Motor neuron (in vitro differentiated cells): Measurements from ENCODE around the gene SLC7A1. TPM values are rescaled to one million over a fixed set of nuclear protein-coding genes. Genes with fewer than 3 reads are reported as not detected.

Source experiments
- ATAC-seq, 8 experiments: fragments of 200-7000 bp; cut with Tn5 transposase; replicated peaks in 6 of 8; 2 replicates each; pipeline ENCODE4 v1.8.0; 2021; ENCODE audit warnings: mild to moderate bottlenecking in 8 of 8, moderate library complexity in 8 of 8
- H3K27ac ChIP-seq, 2 donors: fragments of 250-450 bp; sonication (Bioruptor Pico); 2 replicates each; pipeline ENCODE4 v1.9.0; 2021; ENCODE audit warnings: antibody characterized with exemption in 2 of 2, mild to moderate bottlenecking in 2 of 2, moderate library complexity in 1 of 2
- H3K4me1 ChIP-seq, 2 donors: fragments of 250-450 bp; sonication (Bioruptor Pico); replicated peaks in 1 of 2; 2 replicates each; pipeline ENCODE4 v1.6.1; 2021; ENCODE audit warnings: antibody characterized with exemption in 2 of 2, mild to moderate bottlenecking in 2 of 2, moderate library complexity in 1 of 2
- H3K4me3 ChIP-seq, 5 donors: fragments of 250-450 bp; sonication (Bioruptor Pico); 2 replicates each; pipeline ENCODE4 v1.9.0; 2021; ENCODE audit warnings: antibody characterized with exemption in 5 of 5, mild to moderate bottlenecking in 5 of 5, moderate library complexity in 4 of 5
- WGBS, 10 experiments: fragments of 450-650 bp; shearing (Covaris generic); methylation state at CpG; one replicate each; pipeline ENCODE4 v1.0.0; 2022; 5-methylcytosine and 5-hydroxymethylcytosine counted together
- in situ Hi-C, 9 experiments: fragments of 400-800 bp; cut with MboI; loops; one replicate each; pipeline ENCODE4 v1.15.0; 2021; ENCODE audit warnings: low sequenced_read_pairs in 9 of 9, low pct_unique_long_range_greater_than_20kb in 2 of 9; ENCODE audit not compliant: unreplicated experiment in 9 of 9
- total RNA-seq, 8 experiments: library from RNA; unstranded; fragments of 300-600 nt; gene quantifications; 2 replicates each; pipeline versions ENCODE4 v1.2.3 to v1.2.4, GENCODE V29; 2022

The SLC7A1 gene
- total RNA-seq, 8 experiments from 2014 or later = 9.6 to 40.5 (median 23.5) TPM

DNA sequence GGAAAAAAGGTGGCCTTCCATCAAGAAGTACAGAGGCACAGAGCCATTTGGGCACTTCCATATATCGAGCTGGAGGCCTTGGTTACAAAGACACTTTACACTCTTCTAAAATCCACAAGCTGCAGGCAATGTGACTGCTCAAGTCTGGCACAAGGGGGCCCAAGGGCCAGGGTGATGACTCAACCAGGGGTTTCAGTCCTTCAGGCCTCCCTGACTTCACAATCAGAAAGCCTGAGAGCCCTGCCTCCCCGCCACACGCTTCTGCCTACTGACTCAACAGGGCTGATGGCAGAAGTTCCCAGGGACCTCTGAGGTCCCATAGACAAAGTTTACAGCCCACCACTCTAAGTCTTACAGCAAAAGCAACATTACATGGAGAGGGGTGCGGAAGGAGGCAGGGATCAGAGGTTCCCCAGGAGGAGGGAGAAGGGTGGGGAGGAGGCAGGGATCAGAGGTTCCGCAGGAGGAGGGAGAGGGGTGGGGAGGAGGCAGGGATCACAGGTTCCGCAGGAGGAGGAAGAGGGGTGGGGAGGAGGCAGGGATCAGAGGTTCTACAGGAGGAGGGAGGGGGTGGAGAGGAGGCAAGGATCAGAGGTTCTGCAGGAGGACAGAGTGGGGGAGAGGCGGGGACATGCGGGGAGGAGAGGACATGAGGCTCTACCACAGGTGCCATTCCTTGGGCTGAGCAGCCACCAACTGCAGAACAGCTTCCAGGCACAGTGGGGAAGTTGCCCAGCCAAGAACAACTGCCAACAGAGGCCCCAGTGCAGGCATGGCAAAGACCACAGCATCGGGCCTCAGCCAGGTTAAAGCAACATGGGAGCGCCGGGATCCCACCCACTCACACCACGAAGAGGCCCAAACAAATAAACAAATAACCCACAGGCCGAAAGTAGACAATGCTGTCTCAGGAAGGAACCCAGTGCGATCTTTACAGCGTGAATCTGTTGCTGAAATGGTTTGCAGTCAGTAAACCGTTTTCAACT is 52.0 kb downstream of the SLC7A1 start:
- 84 to 100% (median 100%) methylated on average over 1 to 11 of the region's 16 CpGs; no CpG with 5 or more reads in 1 of the 10 experiments for WGBS, 10 experiments
- Histone ChIP-seq H3K27ac (no peak overlapping the region), H3K4me1 (no peaks in the 10 kb centered on the region), H3K4me3 (no peak overlapping the region)
- in situ Hi-C loops = no loop called here
- ATAC-seq = peak in 5 of 8 experiments; percentile 18 to 41 (median 36)

DNA sequence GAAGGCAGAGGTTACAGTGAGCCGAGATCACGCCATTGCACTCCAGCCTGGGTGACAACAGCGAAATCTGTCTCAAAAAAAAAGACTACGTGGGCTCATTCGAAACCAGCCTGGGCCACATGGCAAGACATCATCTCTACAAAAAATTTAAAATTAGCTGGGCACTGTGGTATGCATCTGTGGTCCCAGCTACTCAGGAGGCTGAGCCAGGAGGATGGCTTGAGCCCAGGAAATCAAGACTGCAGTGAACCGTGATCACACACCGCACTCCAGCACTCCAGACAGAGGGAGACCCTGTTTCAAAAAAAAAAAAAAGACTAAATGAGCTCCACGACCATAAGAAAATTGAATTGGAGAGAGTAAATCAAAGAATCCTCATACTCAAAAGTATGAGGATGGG is 53.1 kb downstream of the SLC7A1 start:
- ATAC-seq = no peak
- 86 to 100% (median 97%) methylated on average over 1 to 8 of the region's 8 CpGs for WGBS, 10 experiments
- Histone ChIP-seq H3K4me3 (no peak overlapping the region), H3K4me1 (no peaks in the 10 kb centered on the region), H3K27ac (no peak overlapping the region)
- in situ Hi-C loops = no loop called here

DNA sequence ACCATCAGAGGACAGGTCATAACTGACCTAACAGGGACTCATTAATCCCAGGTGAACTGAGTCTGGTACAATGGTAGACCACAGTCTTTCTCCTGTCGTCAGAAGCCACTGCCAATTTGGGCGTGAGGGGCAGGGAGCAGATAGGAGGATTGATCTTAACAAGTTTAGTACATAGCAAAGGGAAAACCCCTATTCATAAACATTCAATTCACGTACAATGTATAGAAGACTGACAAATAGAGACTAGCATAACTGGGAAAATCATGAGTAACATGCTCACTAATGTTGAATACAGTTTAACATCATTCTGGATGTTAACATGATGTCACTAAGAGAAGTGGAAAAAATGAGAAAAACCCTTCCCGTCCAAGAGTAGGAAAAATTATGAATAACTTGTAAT is 54.1 kb downstream of the SLC7A1 start:
- in situ Hi-C loops = no loop called here
- no peak overlapping the region for H3K27ac ChIP-seq
- H3K4me1 ChIP-seq = no peaks in the 10 kb centered on the region
- H3K4me3 ChIP-seq = no peak overlapping the region
- 84 to 100% (median 96%) methylated on average over 2 to 4 of the region's 4 CpGs for WGBS, 10 experiments
- no peak for ATAC-seq

DNA sequence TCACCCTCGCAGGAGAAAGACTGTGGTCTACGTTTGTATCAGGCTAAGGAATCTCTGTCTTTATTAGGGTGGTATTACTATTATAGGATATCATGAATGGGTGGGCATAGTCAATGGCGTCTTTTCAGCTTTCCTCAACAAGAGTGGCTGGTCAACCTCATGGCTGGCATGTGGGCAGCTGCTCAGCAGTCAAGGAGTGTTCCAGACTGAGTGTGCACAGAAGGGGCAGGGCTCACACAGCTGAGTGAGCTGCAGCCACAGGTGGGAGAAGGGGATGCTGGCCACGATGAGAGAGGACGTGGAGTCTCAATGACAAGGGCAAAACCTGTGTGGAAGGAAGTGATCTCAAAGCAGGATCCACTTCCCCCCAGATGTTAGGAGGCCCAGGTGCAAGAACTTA is 54.7 kb downstream of the SLC7A1 start:
- Histone ChIP-seq H3K4me3 (no peak overlapping the region), H3K27ac (no peak overlapping the region), H3K4me1 (no peaks in the 10 kb centered on the region)
- in situ Hi-C loops = no loop called here
- 17 to 100% (median 93%) methylated on average over 1 to 3 of the region's 5 CpGs; no CpG with 5 or more reads in 3 of the 10 experiments for WGBS, 10 experiments
- ATAC-seq = no peak

DNA sequence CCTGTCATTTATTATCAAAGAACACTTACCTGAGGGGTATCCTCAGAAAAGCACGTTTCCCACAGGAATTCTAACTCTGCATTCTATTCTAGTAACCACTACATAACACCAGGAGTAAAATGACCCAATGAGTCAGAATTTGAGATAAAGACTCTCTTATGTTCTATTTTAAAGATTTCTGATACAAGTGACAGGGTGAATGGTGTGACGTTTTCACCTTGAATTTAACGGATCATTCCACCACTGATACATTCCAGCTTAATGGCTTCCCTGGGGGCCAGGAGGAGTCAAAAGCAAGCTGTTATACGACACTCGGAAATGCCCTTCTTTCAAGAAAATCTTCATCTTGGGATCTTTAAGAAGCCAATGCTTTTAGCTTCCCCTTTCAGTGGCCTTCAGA is 55.2 kb downstream of the SLC7A1 start:
- ATAC-seq = no peak
- H3K4me1 ChIP-seq = no peaks in the 10 kb centered on the region
- 51 to 100% (median 89%) methylated on average over 1 to 5 of the region's 5 CpGs; no CpG with 5 or more reads in 3 of the 10 experiments for WGBS, 10 experiments
- in situ Hi-C loops = no loop called here
- no peak overlapping the region for H3K27ac ChIP-seq
- no peak overlapping the region for H3K4me3 ChIP-seq

DNA sequence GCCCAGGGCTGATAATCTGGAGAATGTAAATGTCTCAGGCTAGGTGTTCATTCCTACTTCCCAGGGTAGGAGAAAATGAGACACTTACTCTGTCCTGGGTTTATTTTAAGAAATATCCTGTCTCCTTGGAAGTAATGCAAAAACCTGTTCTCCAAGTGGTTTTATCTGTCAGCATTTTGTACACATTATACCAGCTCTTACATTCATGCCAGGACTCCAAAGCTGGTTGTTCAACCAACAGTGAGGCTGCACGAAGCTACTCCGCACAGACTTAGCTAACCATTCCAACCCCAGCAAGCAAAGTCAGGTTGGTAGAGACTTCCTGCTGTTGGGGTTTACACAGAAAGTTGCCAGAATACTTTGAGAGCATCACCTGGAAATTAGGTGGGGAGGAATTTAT is 55.6 kb downstream of the SLC7A1 start:
- 83 to 100% (median 97%) methylated on average over 1 to 2 of the region's 2 CpGs; no CpG with 5 or more reads in 6 of the 10 experiments for WGBS, 10 experiments
- in situ Hi-C loops = no loop called here
- no peak overlapping the region for H3K4me3 ChIP-seq
- no peaks in the 10 kb centered on the region for H3K4me1 ChIP-seq
- no peak overlapping the region for H3K27ac ChIP-seq
- no peak for ATAC-seq

DNA sequence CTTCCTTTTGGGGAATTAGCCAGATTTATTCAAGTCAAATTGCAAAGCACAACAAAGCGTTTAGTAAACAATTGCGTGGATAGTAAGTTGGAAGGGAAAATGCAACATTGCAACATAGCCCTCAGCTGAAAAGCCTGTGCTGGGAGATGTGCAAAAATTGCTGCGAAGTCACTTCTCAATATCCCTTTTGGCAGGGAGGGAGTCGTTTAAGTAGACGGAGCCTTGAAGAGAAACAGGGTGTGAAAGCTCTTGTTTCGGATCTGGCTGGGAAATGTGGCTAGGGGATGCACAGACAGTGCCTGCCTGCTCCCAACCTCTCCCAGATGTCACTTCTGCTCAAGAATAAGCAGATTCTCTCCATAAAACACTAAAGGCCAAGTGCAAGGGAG is 56.8 kb downstream of the SLC7A1 start:
- ATAC-seq = peak in 1 of 8 experiments; percentile 32
- no peaks in the 10 kb centered on the region for H3K4me1 ChIP-seq
- WGBS, 10 experiments = 9 to 100% (median 77%) methylated on average over 1 to 6 of the region's 6 CpGs; no CpG with 5 or more reads in 2 of the 10 experiments
- no peak overlapping the region for H3K27ac ChIP-seq
- in situ Hi-C loops = no loop called here
- no peak overlapping the region for H3K4me3 ChIP-seq

DNA sequence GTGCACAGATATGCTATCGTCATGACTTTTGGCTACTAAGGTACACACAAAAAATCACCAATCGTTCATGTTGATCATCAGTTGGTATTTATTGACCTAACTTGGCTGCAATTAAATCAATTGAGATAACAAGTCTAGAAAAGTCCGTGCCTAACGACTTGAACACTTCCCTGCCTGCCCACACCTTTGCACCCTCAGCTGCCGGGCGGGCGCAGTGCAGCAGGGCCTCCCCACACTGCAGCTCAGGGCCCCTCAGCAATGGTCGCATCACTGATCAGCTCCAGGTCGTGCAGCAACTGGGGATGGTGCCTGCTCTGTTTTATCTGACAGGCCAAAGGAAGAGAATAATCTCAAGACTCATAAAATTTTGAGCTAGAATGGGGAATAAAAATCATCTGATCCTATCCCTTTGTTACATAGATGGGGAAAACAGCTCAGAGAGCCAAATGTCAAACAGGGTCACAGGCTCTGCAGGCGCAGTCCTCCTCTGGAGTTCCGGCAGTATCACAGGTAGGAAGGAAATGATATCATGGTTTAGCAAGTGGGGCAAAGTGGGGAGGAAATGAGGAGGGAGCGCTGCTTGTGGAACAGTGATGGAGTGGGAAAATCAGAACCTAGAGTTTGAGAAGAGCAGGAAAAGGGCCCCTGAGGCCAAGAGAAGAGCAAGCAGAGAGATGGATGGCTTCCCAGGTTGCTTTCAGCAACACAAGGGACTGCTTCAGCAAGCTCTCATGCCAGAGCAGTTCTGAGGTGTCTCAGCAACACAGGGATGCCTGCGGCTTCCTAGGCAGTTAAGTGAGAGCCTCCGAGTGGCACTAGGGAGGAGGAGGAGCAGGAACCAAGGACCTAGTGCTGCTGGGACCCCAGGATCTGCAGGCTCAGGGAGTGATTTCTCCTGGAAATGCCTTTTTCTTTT is 57.5 kb downstream of the SLC7A1 start:
- whole genome bisulfite sequencing, 10 experiments = 58 to 100% (median 89%) methylated on average over 1 to 11 of the region's 14 CpGs
- H3K4me1 ChIP-seq = no peaks in the 10 kb centered on the region
- in situ Hi-C loops = no loop called here
- H3K27ac ChIP-seq = no peak overlapping the region
- ATAC-seq = peak in 2 of 8 experiments; percentile 16 to 89
- no peak overlapping the region for H3K4me3 ChIP-seq

DNA sequence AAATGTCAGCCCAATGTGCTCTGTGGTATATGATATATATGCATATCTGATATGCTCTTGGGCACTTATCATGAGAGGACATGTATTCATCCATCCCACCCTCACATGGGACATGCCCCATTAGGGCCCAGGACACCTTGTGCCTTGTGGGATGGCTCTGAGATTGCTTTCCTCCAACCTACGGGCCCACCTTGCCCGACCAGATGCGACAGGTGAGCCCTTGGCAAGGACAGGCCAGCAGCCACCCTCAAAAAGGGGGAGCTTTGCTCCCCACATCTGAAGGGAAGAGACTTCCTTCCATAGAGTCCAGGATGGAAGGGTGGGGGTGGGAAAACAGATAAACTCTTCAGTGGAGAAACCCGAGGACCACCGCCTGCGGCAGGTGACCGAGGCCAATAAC is 58.6 kb downstream of the SLC7A1 start:
- in situ Hi-C loops = no loop called here
- ATAC-seq = no peak
- WGBS, 10 experiments = 80 to 100% (median 100%) methylated on average over 1 to 4 of the region's 7 CpGs; no CpG with 5 or more reads in 6 of the 10 experiments

DNA sequence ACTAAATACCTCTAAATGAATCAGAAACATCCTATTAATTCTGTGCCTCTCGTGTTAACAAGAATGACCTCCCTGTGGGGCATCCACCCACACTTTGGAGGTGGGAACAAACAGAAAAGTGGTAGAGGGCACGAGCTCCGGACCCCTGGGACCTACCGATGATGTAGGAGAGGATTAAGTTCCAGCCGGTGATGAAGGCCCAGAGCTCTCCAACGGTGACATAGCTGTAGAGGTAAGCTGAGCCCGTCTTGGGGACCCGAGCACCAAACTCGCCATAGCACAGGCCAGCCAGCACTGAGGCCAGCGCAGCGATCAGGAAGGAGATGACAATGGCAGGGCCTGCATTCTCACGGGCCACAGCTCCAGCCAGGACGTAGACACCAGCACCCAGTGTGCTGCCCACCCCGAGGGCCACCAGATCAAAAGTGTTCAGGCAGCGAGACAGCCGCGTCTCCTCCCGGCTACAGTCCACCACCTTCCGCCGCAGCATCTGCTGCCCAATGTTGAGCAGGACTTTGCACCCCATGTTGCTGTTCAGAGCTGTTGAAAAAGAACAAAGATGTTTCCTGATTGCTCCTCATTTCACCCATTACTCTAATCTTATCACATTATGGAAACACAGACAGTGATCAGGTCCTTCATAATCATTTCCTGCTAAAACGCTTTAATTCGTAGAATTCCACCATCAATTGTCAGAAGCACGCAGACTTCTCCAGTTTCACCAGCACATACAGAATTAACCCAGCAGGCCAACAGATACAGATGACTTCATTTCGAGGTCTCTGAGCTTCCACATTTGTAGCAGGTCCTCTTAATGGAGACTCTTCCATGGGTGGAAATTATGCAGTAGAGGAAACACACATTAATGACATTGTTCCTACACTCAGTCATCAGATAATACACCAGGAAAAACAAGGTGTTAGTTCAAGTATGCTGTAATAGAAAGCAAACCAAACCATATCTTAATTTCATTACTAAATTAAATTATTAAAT is 59.5 kb downstream of the SLC7A1 start:
- in situ Hi-C loops = no loop called here
- H3K4me3 ChIP-seq = no peak overlapping the region
- no peaks in the 10 kb centered on the region for H3K4me1 ChIP-seq
- ATAC-seq = no peak
- WGBS, 10 experiments = 83 to 100% (median 93%) methylated on average over 1 to 13 of the region's 24 CpGs; no CpG with 5 or more reads in 1 of the 10 experiments
- H3K27ac ChIP-seq = no peak overlapping the region

More for the DNA sequence above, 58.6 kb downstream of the SLC7A1 start:
- Histone ChIP-seq H3K27ac (no peak overlapping the region), H3K4me3 (no peak overlapping the region), H3K4me1 (no peaks in the 10 kb centered on the region)

DNA sequence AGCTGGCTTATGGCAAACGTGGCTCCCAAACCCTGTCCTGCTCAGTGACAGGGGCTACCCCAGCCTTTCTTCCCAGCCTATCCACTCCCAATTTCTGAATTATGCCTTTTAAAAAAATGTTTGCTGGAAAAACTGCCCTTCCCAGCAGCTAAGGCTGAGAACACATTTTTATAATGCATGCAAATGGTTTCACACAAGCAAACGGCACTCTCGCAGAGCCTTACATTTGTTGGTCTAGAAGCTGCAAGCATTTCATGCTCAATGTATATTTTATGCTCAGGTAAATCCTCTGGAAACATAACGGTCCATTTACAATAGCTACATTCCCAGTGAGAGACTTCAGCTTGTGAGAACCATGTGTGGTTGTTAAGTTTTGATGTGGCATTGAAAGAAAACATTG is 61.4 kb downstream of the SLC7A1 start:
- ATAC-seq = peak in 2 of 8 experiments; percentile 40 to 66
- in situ Hi-C loops = no loop called here
- Histone ChIP-seq H3K4me3 (no peak overlapping the region), H3K4me1 (no peaks in the 10 kb centered on the region), H3K27ac (no peak overlapping the region)
- WGBS, 10 experiments = 60 to 100% (median 86%) methylated on average over 1 to 4 of the region's 4 CpGs; no CpG with 5 or more reads in 2 of the 10 experiments

DNA sequence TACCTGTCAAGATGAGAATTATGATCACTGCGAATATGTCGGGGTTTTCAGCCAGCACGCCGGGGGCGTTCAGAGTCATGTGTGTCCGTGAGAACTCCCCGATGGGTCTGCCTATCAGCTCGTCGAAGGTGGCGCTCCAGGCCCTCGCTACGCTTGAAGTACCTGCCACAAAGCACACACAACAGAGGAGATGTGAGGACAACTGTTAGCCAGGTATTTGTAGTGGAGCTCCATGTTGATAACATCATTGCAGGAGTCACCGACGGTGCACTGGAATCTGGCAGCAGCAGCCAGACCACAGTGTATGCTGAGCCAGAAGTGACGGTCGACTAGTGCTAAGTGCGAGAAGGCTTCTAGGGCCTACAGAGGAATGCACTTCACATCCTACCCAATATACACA is 62.7 kb downstream of the SLC7A1 start:
- Histone ChIP-seq H3K4me1 (no peaks in the 10 kb centered on the region), H3K27ac (no peak overlapping the region), H3K4me3 (no peak overlapping the region)
- in situ Hi-C loops = no loop called here
- no peak for ATAC-seq
- WGBS, 10 experiments = 80 to 100% (median 93%) methylated on average over 1 to 14 of the region's 17 CpGs; no CpG with 5 or more reads in 2 of the 10 experiments
